OCI-LY7 (cell line): Measurements from ENCODE around the gene PRH1. TPM values are rescaled to one million over a fixed set of nuclear protein-coding genes. Genes with fewer than 3 reads are reported as not detected.
A peak's percentile ranks its signal among the peaks of the same experiment; 100 is the strongest.

Experiments
- Bru-seq: library from RNA; stranded (reverse); fragments of 400-500 nt; gene quantifications from one replicate; lab custom pipeline; 2021; lab: Mats Ljungman, UMichigan
- BruChase-seq, 2 experiments: library from RNA; stranded (reverse); fragments of 400-500 nt; gene quantifications; one replicate each; lab custom pipeline; 2021; lab: Mats Ljungman, UMichigan
- BruUV-seq: library from RNA; stranded (reverse); fragments of 400-500 nt; replicated peaks from 2 replicates; lab custom pipeline; 2021; lab: Mats Ljungman, UMichigan
- CTCF ChIA-PET: fragments of 300-600 bp; sonication (Branson Sonifier 250); formaldehyde crosslinking; loops from one replicate; lab custom pipeline; 2022; ENCODE audit warnings: antibody characterized with exemption; ENCODE audit not compliant: unreplicated experiment; lab: Charles Lee
- POLR2A ChIA-PET: fragments of 300-600 bp; sonication (Branson Sonifier 250); formaldehyde crosslinking; loops from one replicate; lab custom pipeline; 2022; ENCODE audit warnings: antibody characterized with exemption; lab: Charles Lee
- DNase-seq: peaks from one replicate; pipeline ENCODE4 v3.0.0-alpha.2; 2015; ENCODE audit warnings: low spot score
- H2AFZ ChIP-seq: fragments of 200-600 bp; sonication (generic), shearing (Covaris generic); 2 replicates; pipeline ENCODE4 v1.6.1; 2014; ENCODE audit warnings: mild to moderate bottlenecking, antibody characterized with exemption, low read length, moderate library complexity
- H3K27ac ChIP-seq: fragments of 200-600 bp; sonication (generic); 2 replicates; pipeline ENCODE4 v1.5.1; 2014; ENCODE audit warnings: mixed run types, low read depth, mild to moderate bottlenecking, moderate library complexity, low read length, inconsistent platforms; ENCODE audit not compliant: poor library complexity, severe bottlenecking
- H3K36me3 ChIP-seq: fragments of 200-600 bp; sonication (generic); 2 replicates; pipeline ENCODE4 v1.6.1; 2014; ENCODE audit warnings: mild to moderate bottlenecking, antibody characterized with exemption, low read length, moderate library complexity, mixed read lengths; ENCODE audit not compliant: insufficient read depth
- H3K4me1 ChIP-seq: fragments of 200-600 bp; sonication (generic); 2 replicates; pipeline ENCODE4 v1.5.1; 2014; ENCODE audit warnings: mild to moderate bottlenecking, low read length; ENCODE audit not compliant: insufficient read depth, poor library complexity, severe bottlenecking
- H3K4me2 ChIP-seq: fragments of 200-600 bp; sonication (generic); 2 replicates; pipeline ENCODE4 v1.6.1; 2014; ENCODE audit warnings: mild to moderate bottlenecking, low read length
- H3K4me3 ChIP-seq: fragments of 200-600 bp; sonication (generic); 2 replicates; pipeline ENCODE4 v1.5.1; 2014; ENCODE audit warnings: mild to moderate bottlenecking, low read depth, low read length; ENCODE audit not compliant: poor library complexity, severe bottlenecking
- H3K79me2 ChIP-seq: fragments of 200-600 bp; sonication (generic); 2 replicates; pipeline ENCODE4 v1.6.1; 2016; ENCODE audit warnings: low read depth, mild to moderate bottlenecking, low read length, moderate library complexity, mixed read lengths; ENCODE audit not compliant: insufficient read depth
- H3K9me2 ChIP-seq: fragments of 200-600 bp; sonication (generic); 2 replicates; pipeline ENCODE4 v1.6.1; 2016; ENCODE audit warnings: mild to moderate bottlenecking, low read length, mixed read lengths; ENCODE audit not compliant: insufficient read depth
- H3K9me3 ChIP-seq: fragments of 200-600 bp; sonication (generic); 2 replicates; pipeline ENCODE4 v1.6.1; 2014; ENCODE audit warnings: mild to moderate bottlenecking, mixed run types, low read length, mixed read lengths
- H4K20me1 ChIP-seq: fragments of 200-600 bp; sonication (generic); 2 replicates; pipeline ENCODE4 v1.6.1; 2014; ENCODE audit warnings: mild to moderate bottlenecking, antibody characterized with exemption, low read length, moderate library complexity, mixed read lengths; ENCODE audit not compliant: insufficient read depth
- CTCF ChIP-seq: fragments of 200-600 bp; sonication (generic); conservative IDR thresholded peaks from 2 replicates; pipeline ENCODE4 v1.5.1; 2014; ENCODE audit warnings: mild to moderate bottlenecking, antibody characterized with exemption, low read length, moderate library complexity, mixed read lengths
- EZH2phosphoT487 ChIP-seq: fragments of 200-600 bp; sonication (generic); IDR thresholded peaks from 2 replicates; pipeline ENCODE4 v1.6.1; 2018; ENCODE audit warnings: low read depth, borderline replicate concordance, mild to moderate bottlenecking, mixed run types, antibody characterized with exemption, low read length, moderate library complexity, mixed read lengths
- intact Hi-C: fragments of 100-400 bp; cut with micrococcal nuclease; formaldehyde crosslinking; loops from one replicate; pipeline ENCODE4 v1.10.0; 2022; ENCODE audit not compliant: unreplicated experiment
- long read RNA-seq: library from polyadenylated mRNA; stranded (forward); transcript quantifications from one replicate; pipeline ENCODE4 v2.0.0, GENCODE V29; 2022
- total RNA-seq, 2 experiments: library from RNA; depleted of rRNA in 1 of 2; stranded (reverse); fragments of >200 nt in 1 of 2; shearing (Covaris generic) in 1 of 2; gene quantifications; 2 replicates each; pipeline ENCODE4 v1.2.3, GENCODE V29; 2014 to 2022

Gene PRH1
- 26.8 and 41.4 TPM in 2 replicates for total RNA-seq (2014; rRNA removed; shearing (Covaris generic))
- 22.6 and 30.4 TPM in 2 replicates for total RNA-seq (2022)
- percentile 51 among the genes with signal in this experiment for Bru-seq, nascent RNA
- percentile 60 among the genes with signal in this experiment for BruChase-seq, experiment 1, labeled RNA remaining after a 6-hour chase
- BruChase-seq, experiment 2, labeled RNA remaining after a 2-hour chase, result percentile 68 among the genes with signal in this experiment
- long read RNA-seq, partial matches to known transcripts, result 0 of 1 reads
- long read RNA-seq, other reads (novel, unspliced or antisense), result 1 of 1 reads

- POLR2A ChIA-PET, result no interaction called here
- H3K4me3 ChIP-seq, result no peak within 1 kb of the TSS
- intact Hi-C loops, result no loop called here
- H3K4me1 ChIP-seq, result no peaks in the 10 kb centered on the region
- no peaks in the 10 kb centered on the region for H3K36me3 ChIP-seq
- H3K4me2 ChIP-seq, result no peak within 1 kb of the TSS
- no peak within 1 kb of the TSS for H3K27ac ChIP-seq
- no peaks in the 10 kb centered on the region for H3K79me2 ChIP-seq
- BruUV-seq, result no TSS peak
- no peak for DNase-seq
- no peak within 1 kb of the TSS for H2AFZ ChIP-seq
- no peaks in the 10 kb centered on the region for H3K9me3 ChIP-seq
- TF ChIP-seq EZH2phosphoT487 (no peak), CTCF (no peak)
- H3K9me2 ChIP-seq, result no peaks in the 10 kb centered on the region
- H4K20me1 ChIP-seq, result no peaks in the 10 kb centered on the region
- CTCF ChIA-PET, result no interaction called here
Observed at GRCh38 chr12:10884086-10884725, at the start of gene PRH1. TSS of gene PRH1 (minus strand) at chr12:10884255. CDS start at chr12:10884217, 38 bp downstream.

GRCh38 chr12:10928746-10929286 lies 44.8 kb upstream of the PRH1 start, which contains the start of gene PRH2:
TSS of gene PRH2 (plus strand) at chr12:10929236. CDS start at chr12:10929274, 38 bp downstream.
- H3K4me1 ChIP-seq, result no peaks in the 10 kb centered on the region
- no TSS peak for BruUV-seq
- TF ChIP-seq CTCF (no peak), EZH2phosphoT487 (no peak)
- intact Hi-C loops, result no loop called here
- no peak within 1 kb of the TSS for H3K27ac ChIP-seq
- no peaks in the 10 kb centered on the region for H4K20me1 ChIP-seq
- ChIA-PET POLR2A (no interaction called here), CTCF (no interaction called here)
- H3K4me3 ChIP-seq, result no peak within 1 kb of the TSS
- no peaks in the 10 kb centered on the region for H3K9me3 ChIP-seq
- H3K9me2 ChIP-seq, result no peaks in the 10 kb centered on the region
- no peaks in the 10 kb centered on the region for H3K79me2 ChIP-seq
- no peak for DNase-seq
- no peaks in the 10 kb centered on the region for H3K36me3 ChIP-seq
- H3K4me2 ChIP-seq, result no peak within 1 kb of the TSS
- H2AFZ ChIP-seq, result no peak within 1 kb of the TSS
